H9 (cell line): ENCODE results near the gene NID1. TPM values are rescaled to one million over a fixed set of nuclear protein-coding genes. Genes with fewer than 3 reads are reported as not detected.

ENCODE experiments used
- DNase-seq: peaks from one replicate; pipeline ENCODE4 v3.0.0-alpha.2; 2017
- H2AFZ ChIP-seq: one replicate; pipeline ENCODE4 v1.6.1; 2013; ENCODE audit warnings: mild to moderate bottlenecking, low read length, control low read depth, moderate library complexity
- H2AK5ac ChIP-seq: 2 replicates; pipeline ENCODE4 v1.6.1; 2013; ENCODE audit warnings: low read length, control low read depth, mixed read lengths; ENCODE audit not compliant: insufficient read length
- H2BK120ac ChIP-seq: one replicate; pipeline ENCODE4 v1.6.1; 2013; ENCODE audit warnings: low read depth, mild to moderate bottlenecking, low read length, control low read depth, inconsistent platforms; ENCODE audit not compliant: poor library complexity, severe bottlenecking
- H2BK12ac ChIP-seq: 2 replicates; pipeline ENCODE4 v1.6.1; 2013; ENCODE audit warnings: low read length, control low read depth, mixed read lengths, low read depth; ENCODE audit not compliant: insufficient read length
- H2BK15ac ChIP-seq: 2 replicates; pipeline ENCODE4 v1.6.1; 2013; ENCODE audit warnings: low read depth, low read length, control low read depth
- H2BK20ac ChIP-seq: one replicate; pipeline ENCODE4 v1.6.1; 2013; ENCODE audit warnings: low read depth, mild to moderate bottlenecking, low read length, control low read depth, inconsistent platforms; ENCODE audit not compliant: poor library complexity, severe bottlenecking
- H2BK5ac ChIP-seq: 2 replicates; pipeline ENCODE4 v1.6.1; 2013; ENCODE audit warnings: low read length, control low read depth, mixed read lengths; ENCODE audit not compliant: insufficient read length
- H3K14ac ChIP-seq: 2 replicates; pipeline ENCODE4 v1.6.1; 2013; ENCODE audit warnings: low read length, control low read depth; ENCODE audit not compliant: insufficient read depth
- H3K18ac ChIP-seq: 2 replicates; pipeline ENCODE4 v1.6.1; 2013; ENCODE audit warnings: low read depth, mild to moderate bottlenecking, mixed read lengths, low read length, control low read depth; ENCODE audit not compliant: insufficient read length
- H3K23ac ChIP-seq: 2 replicates; pipeline ENCODE4 v1.6.1; 2013; ENCODE audit warnings: low read length, control low read depth, mixed read lengths, low read depth; ENCODE audit not compliant: insufficient read length
- H3K23me2 ChIP-seq: 2 replicates; pipeline ENCODE4 v1.6.1; 2013; ENCODE audit warnings: low read depth, mild to moderate bottlenecking, mixed read lengths, low read length, control low read depth; ENCODE audit not compliant: insufficient read length, poor library complexity, severe bottlenecking
- H3K27ac ChIP-seq: 2 replicates; pipeline ENCODE4 v1.5.1; 2013; ENCODE audit warnings: low read length, control low read depth, mixed read lengths, low read depth; ENCODE audit not compliant: insufficient read length
- H3K27me3 ChIP-seq: 2 replicates; pipeline ENCODE4 v1.6.1; 2013; ENCODE audit warnings: low read length, control low read depth, inconsistent platforms; ENCODE audit not compliant: insufficient read depth
- H3K4ac ChIP-seq: 2 replicates; pipeline ENCODE4 v1.6.1; 2013; ENCODE audit warnings: low read depth, mild to moderate bottlenecking, control low read depth, inconsistent platforms, low read length, moderate library complexity
- H3K4me1 ChIP-seq: 2 replicates; pipeline ENCODE4 v1.6.1; 2013; ENCODE audit warnings: low read length, control low read depth, inconsistent platforms; ENCODE audit not compliant: insufficient read depth
- H3K4me2 ChIP-seq: 2 replicates; pipeline ENCODE4 v1.6.1; 2013; ENCODE audit warnings: low read length, control low read depth, mixed read lengths; ENCODE audit not compliant: insufficient read length, insufficient read depth
- H3K56ac ChIP-seq: 2 replicates; pipeline ENCODE4 v1.6.1; 2013; ENCODE audit warnings: low read depth, mild to moderate bottlenecking, mixed read lengths, low read length, control low read depth; ENCODE audit not compliant: insufficient read length
- H3K79me1 ChIP-seq: 2 replicates; pipeline ENCODE4 v1.6.1; 2013; ENCODE audit warnings: low read depth, mild to moderate bottlenecking, moderate library complexity, low read length, control low read depth, inconsistent platforms; ENCODE audit not compliant: insufficient read depth, poor library complexity, severe bottlenecking
- H3K79me2 ChIP-seq: 2 replicates; pipeline ENCODE4 v1.6.1; 2013; ENCODE audit warnings: low read length, control low read depth, inconsistent platforms; ENCODE audit not compliant: insufficient read depth
- H3K9ac ChIP-seq: 2 replicates; pipeline ENCODE4 v1.6.1; 2013; ENCODE audit warnings: low read length, control low read depth, mixed read lengths; ENCODE audit not compliant: insufficient read length; ENCODE audit errors: extremely low read depth
- H3K9me3 ChIP-seq: one replicate; pipeline ENCODE4 v1.6.1; 2013; ENCODE audit warnings: low read depth, low read length, inconsistent platforms; ENCODE audit not compliant: control insufficient read depth
- H3T11ph ChIP-seq: one replicate; pipeline ENCODE4 v1.6.1; 2013; ENCODE audit warnings: mild to moderate bottlenecking, low read length, control low read depth, inconsistent platforms
- H4K20me1 ChIP-seq: one replicate; pipeline ENCODE4 v1.6.1; 2013; ENCODE audit not compliant: control insufficient read depth, insufficient read length, insufficient read depth
- H4K5ac ChIP-seq: 2 replicates; pipeline ENCODE4 v1.6.1; 2013; ENCODE audit warnings: low read depth, mild to moderate bottlenecking, mixed read lengths, low read length, control low read depth; ENCODE audit not compliant: insufficient read length
- H4K8ac ChIP-seq: replicated peaks from 2 replicates; pipeline ENCODE4 v1.6.1; 2013; ENCODE audit warnings: low read length, control low read depth, mixed read lengths, low read depth; ENCODE audit not compliant: insufficient read length
- H4K91ac ChIP-seq: 2 replicates; pipeline ENCODE4 v1.6.1; 2013; ENCODE audit warnings: low read depth, mild to moderate bottlenecking, moderate library complexity, mixed read lengths, low read length, control low read depth; ENCODE audit not compliant: insufficient read length
- H3K27ac Mint-ChIP-seq, 3 experiments: 2 replicates in 2 of 3; 3 replicates in 1 of 3; pipeline ENCODE4 v1.8.0; 2020 to 2021; ENCODE audit warnings: mixed read lengths in 3 of 3, mild to moderate bottlenecking in 1 of 3, moderate library complexity in 1 of 3
- H3K27me3 Mint-ChIP-seq: 2 replicates; pipeline ENCODE4 v1.8.0; 2021; ENCODE audit warnings: low read depth, mild to moderate bottlenecking, moderate library complexity, mixed read lengths
- H3K36me3 Mint-ChIP-seq, 3 experiments: 2 replicates in 2 of 3; 3 replicates in 1 of 3; pipeline ENCODE4 v1.8.0; 2020 to 2021; ENCODE audit warnings: low read depth in 3 of 3, mixed read lengths in 3 of 3; ENCODE audit not compliant: insufficient read depth in 1 of 3
- H3K4me1 Mint-ChIP-seq, 2 experiments: 2 replicates each; pipeline ENCODE4 v1.8.0; 2020; ENCODE audit warnings: mixed read lengths in 2 of 2
- H3K4me3 Mint-ChIP-seq, 2 experiments: 2 replicates in 1 of 2; 3 replicates in 1 of 2; pipeline ENCODE4 v1.8.0; 2020 to 2021; ENCODE audit warnings: mild to moderate bottlenecking in 2 of 2, mixed read lengths in 2 of 2, moderate library complexity in 1 of 2
- H3K9me3 Mint-ChIP-seq, 2 experiments: 2 replicates in 1 of 2; 3 replicates in 1 of 2; pipeline ENCODE4 v1.8.0; 2020; ENCODE audit warnings: mild to moderate bottlenecking in 2 of 2, mixed read lengths in 2 of 2, moderate library complexity in 1 of 2
- CTCF ChIP-seq: fragments of 200-600 bp; sonication (generic); conservative IDR thresholded peaks from 3 replicates; pipeline ENCODE4 v1.8.0; 2021; ENCODE audit warnings: antibody characterized with exemption, mild to moderate bottlenecking
- WGBS: extraction: QIAGEN DNeasy Blood & Tissue Kit; methylation state at CpG from one replicate; pipeline ENCODE4 v1.1.7; 2013; ENCODE audit warnings: missing lambda C conversion rate, low lambda C conversion rate, mixed read lengths; ENCODE audit not compliant: insufficient read length; ENCODE audit errors: extremely low coverage; 5-methylcytosine and 5-hydroxymethylcytosine counted together
- total RNA-seq: library from RNA; stranded (reverse); gene quantifications from 2 replicates; pipeline ENCODE4 v1.2.1, GENCODE V29; 2021

NID1 gene
- total RNA-seq, 1 experiment from 2014 or later = 28.5 TPM

GRCh38 chr1:235950318-235950717, 114.6 kb downstream of the NID1 start:
- H3K27ac Mint-ChIP-seq = no peak overlapping the region
- no peak overlapping the region for H3K18ac ChIP-seq

More at GRCh38 chr1:235950318-235950717, 114.6 kb downstream of the NID1 start:
- Histone ChIP-seq H3K14ac (no peak overlapping the region), H2BK20ac (no peak overlapping the region), H3K4me2 (no peak overlapping the region), H3K79me1 (no peaks in the 10 kb centered on the region), H3K79me2 (no peaks in the 10 kb centered on the region), H2BK12ac (no peak overlapping the region), H4K91ac (no peak overlapping the region), H3K56ac (no peak overlapping the region), H2AFZ (no peak overlapping the region), H4K8ac (no peak overlapping the region), H3K4me1 (no peaks in the 10 kb centered on the region), H3K23me2 (no peaks in the 10 kb centered on the region), H2AK5ac (no peak overlapping the region), H2BK15ac (no peak overlapping the region), H3K27ac (no peak overlapping the region), H4K5ac (no peak overlapping the region), H3T11ph (no peak overlapping the region), H2BK120ac (no peak overlapping the region), H2BK5ac (no peak overlapping the region), H3K9me3 (no peaks in the 10 kb centered on the region), H4K20me1 (no peaks in the 10 kb centered on the region), H3K4ac (no peak overlapping the region), H3K23ac (no peak overlapping the region), H3K9ac (no peak overlapping the region), H3K27me3 (no peaks in the 10 kb centered on the region)
- TF ChIP-seq CTCF = no peak
- Mint-ChIP-seq H3K36me3 (no peaks in the 10 kb centered on the region), H3K4me1 (peaks cover 3 to 6% of the 10 kb centered on the region in 2 experiments; a peak in 1 of 4 replicates), H3K27me3 (no peaks in the 10 kb centered on the region; the same call in 1 of the 2 replicates), H3K4me3 (no peak overlapping the region), H3K9me3 (no peaks in the 10 kb centered on the region; a peak in 1 of 5 replicates)
- no CpG with 5 or more reads among the region's 10 CpGs for WGBS
- DNase-seq = no peak
